Measurements from ENCODE around the gene TMCC2. TPM values are rescaled to one million over a fixed set of nuclear protein-coding genes. Genes with fewer than 3 reads are reported as not detected.

TMCC2 gene
- total and polyA plus RNA-seq, 2 of the 8 experiments (the other 6 are each of a cell fraction or from before 2014, with no cell fraction given) = 6.7 to 6.8 TPM

DNA sequence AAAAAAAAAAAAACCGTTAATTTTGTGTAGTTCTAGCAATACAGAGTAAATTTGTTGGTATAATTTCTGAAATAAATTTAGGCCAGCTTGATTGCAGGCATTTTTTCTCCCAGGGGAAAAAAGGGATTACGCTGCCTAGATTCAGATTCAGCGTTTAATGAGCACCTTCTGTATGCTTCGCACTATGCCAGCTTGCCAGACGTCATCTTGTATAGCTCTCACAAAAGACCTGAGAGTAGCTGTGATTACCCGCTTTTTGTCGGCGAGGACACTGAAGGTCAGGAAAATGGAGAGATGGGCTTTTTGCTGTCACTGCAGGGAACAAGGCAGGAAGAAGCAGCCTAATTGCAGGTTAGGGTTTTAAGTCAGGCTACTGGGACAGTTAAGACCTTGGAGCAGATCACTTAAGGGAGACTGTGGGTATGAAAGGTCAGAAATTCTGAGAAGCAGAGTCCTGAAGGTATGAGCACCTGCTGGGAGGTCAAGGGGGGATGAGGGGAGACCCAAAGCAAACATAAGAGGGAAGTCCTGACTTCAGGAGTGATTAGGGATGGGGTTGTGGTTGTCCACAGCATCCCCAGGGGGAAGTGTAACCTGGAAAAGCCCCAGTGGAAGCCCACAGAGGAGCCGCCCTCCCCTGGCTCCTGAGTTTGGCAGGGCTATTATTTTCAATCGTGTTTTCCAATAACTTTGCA is 39.0 kb downstream of the TMCC2 start:
- H3K56ac ChIP-seq (replicated peaks; ENCODE audit: insufficient read length, low read depth, low read length) = no peak overlapping the region
- H3K9ac ChIP-seq (replicated peaks in 1 of 4; ENCODE audit: extremely low read depth in 1 of 4, low read depth in 3 of 4, low read length in 3 of 4) = no peak overlapping the region
- peaks cover 0 to 12% (median 7%) of the 10 kb centered on the region in 4 experiments; a peak in 5 of 7 replicates for H3K4me1 ChIP-seq (replicated peaks in 1 of 4; ENCODE audit: control insufficient read depth in 3 of 4, insufficient read depth in 4 of 4, low read length in 3 of 4)
- H3K36me3 ChIP-seq (ENCODE audit: control insufficient read depth in 2 of 4, insufficient read depth in 4 of 4, low read length in 3 of 4) = 0 out of 8 replicates have a peak, but pooled peaks cover 0 to 4% (median 0%) of the 10 kb centered on the region in 4 experiments
- H2BK12ac ChIP-seq (ENCODE audit: low read depth, low read length) = no peak overlapping the region
- DNase-seq (ENCODE audit: low read depth in 1 of 2, low spot score in 2 of 2) = no peak
- POLR2A ChIA-PET (ENCODE audit: partially characterized antibody) = interaction anchor here (1.5 kb wide), 1 partner anchor 10 kb away, joined by 3 read pairs; no protein-coding TSS in a partner anchor
- no peak overlapping the region for H3K14ac ChIP-seq (ENCODE audit: insufficient read length)
- H2BK120ac ChIP-seq (replicated peaks; ENCODE audit: low read depth, low read length) = no peak overlapping the region
- FAIRE-seq = no peak
- no peaks in the 10 kb centered on the region for H3K79me2 ChIP-seq (ENCODE audit: control insufficient read depth in 1 of 2, insufficient read depth in 2 of 2, low read length in 2 of 2)
- no peaks in the 10 kb centered on the region for H3K27me3 ChIP-seq (replicated peaks in 1 of 4; ENCODE audit: control insufficient read depth in 3 of 4, extremely low read depth in 1 of 4, insufficient read depth in 3 of 4, low read length in 3 of 4)
- peak overlapping the region; percentile 98; the same call in 1 of the 2 replicates for H2AK5ac ChIP-seq (ENCODE audit: low read depth, low read length)
- H3K4ac ChIP-seq (replicated peaks; ENCODE audit: insufficient read length, low read depth, low read length) = peak overlapping the region; percentile 64
- 85% methylated on average over 10 of the region's 10 CpGs; no CpG with 5 or more reads in 1 of the 2 experiments for WGBS, 2 experiments (ENCODE audit: extremely low coverage in 1 of 2, insufficient coverage in 1 of 2, insufficient read length in 1 of 2, insufficient replicate concordance in 2 of 2, low coverage in 1 of 2, low lambda C conversion rate in 2 of 2, missing lambda C conversion rate in 1 of 2)
- no peak overlapping the region for H4K8ac ChIP-seq (ENCODE audit: extremely low read depth, insufficient read depth, low read length)
- no peaks in the 10 kb centered on the region for H4K20me1 ChIP-seq (replicated peaks in 1 of 2; ENCODE audit: control insufficient read depth in 1 of 2, insufficient read depth in 2 of 2, low read length in 2 of 2)
- no peak overlapping the region for H2BK20ac ChIP-seq (ENCODE audit: low read length)
- no peak overlapping the region for H4K5ac ChIP-seq (ENCODE audit: insufficient read length, low read depth, low read length)
- H3K27ac ChIP-seq (ENCODE audit: low read depth, low read length) = no peak overlapping the region
- peak overlapping the region; percentile 35; the same call in 1 of the 2 replicates for H2BK5ac ChIP-seq (ENCODE audit: low read depth, low read length)
- H3K4me3 ChIP-seq (ENCODE audit: extremely low read depth in 1 of 4, insufficient read depth in 2 of 4, low read depth in 3 of 4, low read length in 4 of 4) = no peak overlapping the region
- H3K18ac ChIP-seq (ENCODE audit: extremely low read depth, low read length) = no peak overlapping the region
- H2AFZ ChIP-seq (ENCODE audit: low read length) = no peak overlapping the region
- H3K79me1 ChIP-seq (ENCODE audit: low read depth, low read length) = no peaks in the 10 kb centered on the region; the same call in 1 of the 2 replicates
- peak overlapping the region; percentile 53; the same call in 1 of the 2 replicates for H2BK15ac ChIP-seq (ENCODE audit: low read length)
- CTCF ChIA-PET (ENCODE audit: partially characterized antibody) = interaction anchor here (1.3 to 42.6 kb wide), 3 partner anchors 23 to 234 kb away, joined by 3 to 2424 read pairs (median 1035); partner anchors contain the start of genes KLHDC8A, NUAK2 and TMCC2
- no peak overlapping the region for H4K91ac ChIP-seq (replicated peaks; ENCODE audit: insufficient read length, low read length)
- H3K23me2 ChIP-seq (ENCODE audit: low read depth, low read length) = no peaks in the 10 kb centered on the region
- H3K9me3 ChIP-seq (ENCODE audit: insufficient read depth in 2 of 2, low read depth in 1 of 2, low read length in 1 of 2) = no peaks in the 10 kb centered on the region
- H3K4me2 ChIP-seq (ENCODE audit: insufficient read depth in 1 of 2, low read depth in 2 of 2, low read length in 2 of 2) = no peak overlapping the region
- H3K23ac ChIP-seq (ENCODE audit: insufficient read length) = no peak overlapping the region
- no peak for TF ChIP-seq JUND (IDR thresholded peaks at IDR 0.05; ENCODE audit: low read length)
- no peak for TF ChIP-seq BRCA1 (IDR thresholded peaks at IDR 0.05; ENCODE audit: low read depth, low read length)
- no peak for TF ChIP-seq CREB1 (IDR thresholded peaks at IDR 0.05)
- TF ChIP-seq PHF8 (conservative IDR thresholded peaks at IDR 0.05; ENCODE audit: low read depth, low read length) = no peak
- TF ChIP-seq CHD1 (IDR thresholded peaks at IDR 0.05; ENCODE audit: low read depth, low read length) = no peak
- no peak for TF ChIP-seq TCF12 (IDR thresholded peaks at IDR 0.05; ENCODE audit: low read depth, low read length)
- no peak for TF ChIP-seq SUZ12 (IDR thresholded peaks at IDR 0.05; ENCODE audit: low read length)
- no peak for TF ChIP-seq NANOG (IDR thresholded peaks at IDR 0.05; ENCODE audit: insufficient read depth, low read depth, low read length, poor library complexity, severe bottlenecking)
- no peak for TF ChIP-seq POLR2A (IDR thresholded peaks at IDR 0.05; ENCODE audit: control extremely low read depth in 1 of 2, low read depth in 2 of 2, low read length in 2 of 2)
- TF ChIP-seq KDM1A (IDR thresholded peaks at IDR 0.05; ENCODE audit: borderline replicate concordance, low read length) = no peak
- no peak for TF ChIP-seq SP2 (IDR thresholded peaks at IDR 0.05; ENCODE audit: low read length)
- TF ChIP-seq CBX5 (IDR thresholded peaks at IDR 0.05; ENCODE audit: low read depth, low read length) = no peak
- TF ChIP-seq POU5F1 (IDR thresholded peaks at IDR 0.05; ENCODE audit: low read depth, low read length) = no peak
- TF ChIP-seq YY1 (IDR thresholded peaks at IDR 0.05; ENCODE audit: low read depth, low read length) = no peak

Measured in H1 (cell line).